Activated CD8-positive, alpha-beta T cell treated with anti-CD3 and anti-CD28 coated beads for 36 hours (primary cell): Measurements from ENCODE around the gene ELF4. TPM values are rescaled to one million over a fixed set of nuclear protein-coding genes. Genes with fewer than 3 reads are reported as not detected.

Experiments used
- ATAC-seq: fragments of 200-7000 bp; cut with Tn5 transposase; one replicate; pipeline ENCODE4 v1.10.0; 2021; ENCODE audit warnings: mild to moderate bottlenecking, moderate library complexity
- CTCF ChIA-PET: fragments of 350-600 bp; sonication (Branson Sonifier 250); formaldehyde crosslinking; loops from one replicate; lab custom pipeline; 2021; ENCODE audit warnings: antibody characterized with exemption; lab: Charles Lee
- POLR2A ChIA-PET: fragments of 350-600 bp; sonication (Branson Sonifier 250); formaldehyde crosslinking; loops from one replicate; lab custom pipeline; 2021; ENCODE audit warnings: antibody characterized with exemption; lab: Charles Lee
- DNase-seq: peaks from one replicate; pipeline ENCODE4 v3.0.0-alpha.2; 2020
- H3K27ac Mint-ChIP-seq: one replicate; pipeline ENCODE4 v1.8.0; 2021; ENCODE audit warnings: mild to moderate bottlenecking, mixed read lengths
- H3K27me3 Mint-ChIP-seq: one replicate; pipeline ENCODE4 v1.8.0; 2021; ENCODE audit warnings: mixed read lengths
- H3K36me3 Mint-ChIP-seq: one replicate; pipeline ENCODE4 v1.8.0; 2021; ENCODE audit warnings: low read depth, mixed read lengths
- H3K4me1 Mint-ChIP-seq: one replicate; pipeline ENCODE4 v1.8.0; 2021; ENCODE audit warnings: low read depth, mixed read lengths
- H3K4me3 Mint-ChIP-seq: one replicate; pipeline ENCODE4 v1.8.0; 2021; ENCODE audit warnings: mild to moderate bottlenecking, moderate library complexity, mixed read lengths
- H3K9me3 Mint-ChIP-seq: one replicate; pipeline ENCODE4 v1.8.0; 2021; ENCODE audit warnings: mixed read lengths
- CTCF ChIP-seq: fragments of 200-600 bp; IDR thresholded peaks from one replicate; pipeline ENCODE4 v1.8.0; 2022; ENCODE audit warnings: antibody characterized with exemption, mild to moderate bottlenecking
- intact Hi-C: fragments of 100-400 bp; cut with micrococcal nuclease; formaldehyde crosslinking; loops from one replicate; pipeline ENCODE4 v1.10.0; 2022
- total RNA-seq, 2 experiments: library from RNA; stranded (reverse); gene quantifications; one replicate each; pipeline ENCODE4 v1.2.3, GENCODE V29; 2021

ELF4 gene
- total RNA-seq, 2 experiments from 2014 or later, result 17.5 TPM

GRCh38 chrX:130030826-130031225 lies 79.5 kb downstream of the ELF4 start:
- Mint-ChIP-seq H3K4me3 (no peak overlapping the region), H3K27ac (no peak overlapping the region), H3K4me1 (no peaks in the 10 kb centered on the region), H3K36me3 (peaks cover 8% of the 10 kb centered on the region), H3K9me3 (no peaks in the 10 kb centered on the region), H3K27me3 (no peaks in the 10 kb centered on the region)
- intact Hi-C loops, result no loop called here
- no peak for ATAC-seq
- no peak for TF ChIP-seq CTCF
- ChIA-PET POLR2A (no interaction called here), CTCF (no interaction called here)
- no peak for DNase-seq

GRCh38 chrX:130028196-130028595 lies 82.1 kb downstream of the ELF4 start:
- Mint-ChIP-seq H3K36me3 (peaks cover 14% of the 10 kb centered on the region), H3K27me3 (no peaks in the 10 kb centered on the region), H3K4me3 (no peak overlapping the region), H3K27ac (no peak overlapping the region), H3K4me1 (peaks cover 10% of the 10 kb centered on the region), H3K9me3 (no peaks in the 10 kb centered on the region)
- ChIA-PET POLR2A (no interaction called here), CTCF (interaction anchor here (0.6 to 4.7 kb wide), 33 partner anchors 8 to 423 kb away, joined by 3 to 81 read pairs (median 3); partner anchors contain the start of gene UTP14A)
- ATAC-seq (no peak), DNase-seq (peak; percentile 57)
- TF ChIP-seq CTCF, result peak; percentile 68
- intact Hi-C loops, result loop anchor here (5.0 kb wide), 1 partner anchor 101 kb away; no protein-coding TSS in a partner anchor

- peaks cover 17% of the 10 kb centered on the region for H3K36me3 Mint-ChIP-seq
- H3K4me1 Mint-ChIP-seq, result peaks cover 10% of the 10 kb centered on the region
- DNase-seq (no peak), ATAC-seq (no peak)
- CTCF ChIA-PET, result interaction anchor here (0.7 to 4.7 kb wide), 31 partner anchors 8 to 423 kb away, joined by 3 to 81 read pairs (median 3); partner anchors contain the start of gene UTP14A
- H3K9me3 Mint-ChIP-seq, result no peaks in the 10 kb centered on the region
- intact Hi-C loops, result loop anchor here (5.0 kb wide), 1 partner anchor 100 kb away; no protein-coding TSS in a partner anchor
- no peaks in the 10 kb centered on the region for H3K27me3 Mint-ChIP-seq
- no peak overlapping the region for H3K4me3 Mint-ChIP-seq
- no peak for TF ChIP-seq CTCF
- H3K27ac Mint-ChIP-seq, result no peak overlapping the region
- POLR2A ChIA-PET, result interaction anchor here (0.7 kb wide), 1 partner anchor 102 kb away, joined by 3 read pairs; no protein-coding TSS in a partner anchor
Measured at GRCh38 chrX:130027569-130027968, 82.7 kb downstream of the ELF4 start.

GRCh38 chrX:130025256-130025655 lies 85.0 kb downstream of the ELF4 start:
- no peak for DNase-seq
- ChIA-PET POLR2A (no interaction called here), CTCF (interaction anchor here (1.5 to 4.7 kb wide), 3 partner anchors 35 to 99 kb away, joined by 6 to 17 read pairs (median 12); no protein-coding TSS in a partner anchor)
- intact Hi-C loops, result loop anchor here (5.0 kb wide), 1 partner anchor 98 kb away; no protein-coding TSS in a partner anchor
- Mint-ChIP-seq H3K9me3 (no peaks in the 10 kb centered on the region), H3K4me3 (no peak overlapping the region), H3K4me1 (peaks cover 10% of the 10 kb centered on the region), H3K27me3 (no peaks in the 10 kb centered on the region), H3K27ac (no peak overlapping the region), H3K36me3 (peaks cover 14% of the 10 kb centered on the region)
- no peak for TF ChIP-seq CTCF
- no peak for ATAC-seq

- ATAC-seq (peak; percentile 100), DNase-seq (peak; percentile 89)
- CTCF ChIA-PET, result interaction anchor here (0.6 to 1.8 kb wide), 5 partner anchors 36 to 419 kb away, joined by 3 to 12 read pairs (median 3); no protein-coding TSS in a partner anchor
- Mint-ChIP-seq H3K4me3 (no peak overlapping the region), H3K9me3 (no peaks in the 10 kb centered on the region), H3K27ac (peak overlapping the region; percentile 52), H3K4me1 (peaks cover 10% of the 10 kb centered on the region), H3K27me3 (no peaks in the 10 kb centered on the region), H3K36me3 (peaks cover 14% of the 10 kb centered on the region)
- POLR2A ChIA-PET, result interaction anchor here (1.5 kb wide), 1 partner anchor 63 kb away, joined by 3 read pairs; no protein-coding TSS in a partner anchor
- intact Hi-C loops, result no loop called here
- TF ChIP-seq CTCF, result no peak
Measured at GRCh38 chrX:130024127-130024526, 86.2 kb downstream of the ELF4 start.
